Thyroid gland (tissue), 4 donors: Measurements from ENCODE around the gene CCDC97.

Experiments
- POLR2A ChIP-seq, 2 donors: fragments of 450-650 bp; IDR thresholded peaks; one replicate each; pipeline ENCODE4 v1.6.1; 2017; ENCODE audit warnings: antibody characterized with exemption in 2 of 2, mild to moderate bottlenecking in 2 of 2, moderate library complexity in 1 of 2
- TF ChIP-seq, protein P1 (sequence below), 6 experiments: fragments of 200-600 bp in 3 of 6; fragments of 450-650 bp in 3 of 6; sonication (generic) in 3 of 6; IDR thresholded peaks; one replicate each; pipeline ENCODE4 v1.5.1; 2016 to 2019; ENCODE audit warnings: antibody characterized with exemption in 6 of 6, mild to moderate bottlenecking in 2 of 6, inconsistent platforms in 1 of 6, moderate library complexity in 1 of 6

DNA sequence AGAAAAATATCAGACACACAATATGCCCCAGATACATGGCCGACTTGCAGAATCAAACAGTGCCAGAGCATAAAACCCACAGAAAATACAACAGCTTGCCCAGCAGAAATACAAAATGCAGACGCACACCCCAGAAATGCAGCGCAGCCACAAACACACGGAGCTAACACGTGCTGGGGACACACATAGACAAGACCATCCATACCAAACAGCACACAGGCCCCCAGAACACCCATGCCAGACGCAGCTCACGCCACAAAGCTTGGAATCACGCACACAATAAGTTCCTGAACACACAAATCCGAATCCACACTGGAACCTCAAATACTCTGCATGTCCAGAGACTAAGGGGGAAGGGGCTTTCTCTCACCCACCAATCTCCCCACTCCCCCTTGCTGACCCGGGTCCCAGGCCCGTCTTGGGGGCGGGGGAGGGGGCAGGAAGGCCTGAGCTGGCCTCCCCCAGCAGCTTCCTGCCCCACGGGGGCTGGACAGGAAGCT is 17.2 kb downstream of the CCDC97 start:
- TF ChIP-seq, protein P1, sequence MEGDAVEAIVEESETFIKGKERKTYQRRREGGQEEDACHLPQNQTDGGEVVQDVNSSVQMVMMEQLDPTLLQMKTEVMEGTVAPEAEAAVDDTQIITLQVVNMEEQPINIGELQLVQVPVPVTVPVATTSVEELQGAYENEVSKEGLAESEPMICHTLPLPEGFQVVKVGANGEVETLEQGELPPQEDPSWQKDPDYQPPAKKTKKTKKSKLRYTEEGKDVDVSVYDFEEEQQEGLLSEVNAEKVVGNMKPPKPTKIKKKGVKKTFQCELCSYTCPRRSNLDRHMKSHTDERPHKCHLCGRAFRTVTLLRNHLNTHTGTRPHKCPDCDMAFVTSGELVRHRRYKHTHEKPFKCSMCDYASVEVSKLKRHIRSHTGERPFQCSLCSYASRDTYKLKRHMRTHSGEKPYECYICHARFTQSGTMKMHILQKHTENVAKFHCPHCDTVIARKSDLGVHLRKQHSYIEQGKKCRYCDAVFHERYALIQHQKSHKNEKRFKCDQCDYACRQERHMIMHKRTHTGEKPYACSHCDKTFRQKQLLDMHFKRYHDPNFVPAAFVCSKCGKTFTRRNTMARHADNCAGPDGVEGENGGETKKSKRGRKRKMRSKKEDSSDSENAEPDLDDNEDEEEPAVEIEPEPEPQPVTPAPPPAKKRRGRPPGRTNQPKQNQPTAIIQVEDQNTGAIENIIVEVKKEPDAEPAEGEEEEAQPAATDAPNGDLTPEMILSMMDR (IDR thresholded peaks at IDR 0.05): no peak
- TF ChIP-seq POLR2A (IDR thresholded peaks at IDR 0.05): no peak
